Stimulated activated CD8-positive, alpha-beta memory T cell treated with anti-CD3 and anti-CD28 coated beads, Interleukin-4, amount 100 ng/mL, for 48 hours (primary cell): Measurements from ENCODE around the gene RPP14.

Experiments
- DNase-seq: peaks from one replicate; pipeline ENCODE4 v3.0.0-alpha.2; 2020

The RPP14 gene

DNA sequence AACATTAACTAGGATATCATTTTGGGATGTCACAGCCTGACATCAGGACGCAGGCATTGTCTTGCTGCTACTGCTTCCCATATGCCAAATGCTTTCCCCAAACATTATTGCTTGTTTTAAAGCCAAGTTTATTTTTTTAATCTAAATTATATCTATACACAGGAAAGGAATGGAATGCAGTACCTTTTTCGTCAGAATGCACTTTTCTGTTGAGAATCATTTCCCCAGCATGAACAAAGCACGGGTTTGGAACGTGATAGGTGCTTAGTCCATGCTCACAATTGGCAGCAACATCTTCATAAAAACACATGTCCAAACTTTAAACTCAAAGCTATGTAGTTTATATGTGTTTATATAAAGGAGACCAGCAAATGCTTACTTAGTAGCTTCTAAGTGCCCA lies 52.8 kb downstream of the RPP14 start:
- no peak for DNase-seq

- no peak for DNase-seq
These were observed 53.6 kb downstream of the RPP14 start for GRCh38 chr3:58359621-58360020.

- no peak for DNase-seq
These were observed 55.8 kb downstream of the RPP14 start for GRCh38 chr3:58361866-58362265.

DNA sequence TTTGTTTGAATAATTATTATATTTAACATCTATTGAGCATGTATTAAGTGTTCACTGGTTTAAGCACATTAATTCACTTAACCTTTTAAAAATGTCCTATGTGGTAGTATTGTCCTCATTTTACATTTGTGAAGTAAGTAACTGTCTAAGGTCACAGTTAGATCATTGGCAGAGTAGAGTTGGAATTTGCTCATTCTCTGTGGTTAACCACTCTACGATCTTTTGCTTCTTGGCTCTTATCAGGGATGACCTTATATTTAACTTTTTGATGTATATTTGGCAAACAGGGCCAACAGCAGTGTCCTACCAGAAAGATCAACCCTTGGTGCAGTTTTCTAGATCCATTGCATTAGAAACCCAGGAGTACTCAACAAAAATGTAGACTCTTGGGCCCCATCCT lies 60.7 kb downstream of the RPP14 start:
- DNase-seq = no peak

DNA sequence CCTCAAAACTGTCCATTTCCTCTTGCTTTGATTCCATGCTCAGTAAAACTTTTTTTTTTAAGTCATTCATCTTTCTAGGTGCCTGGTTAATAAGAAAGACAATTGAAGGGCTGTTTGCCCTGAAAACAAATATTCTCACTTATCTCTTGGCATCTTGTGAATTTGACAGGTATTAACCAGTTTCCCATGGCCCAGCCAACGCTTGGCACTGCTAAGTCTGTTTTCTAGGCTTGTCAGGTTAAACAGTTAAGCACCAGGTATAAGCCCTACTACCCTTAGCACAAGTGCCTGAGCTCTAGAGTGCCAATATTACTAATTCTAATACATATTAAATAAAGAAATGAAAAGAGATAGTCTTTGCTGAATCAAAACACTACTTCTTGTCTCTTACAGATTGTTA lies 63.0 kb downstream of the RPP14 start:
- no peak for DNase-seq
